Activated T-cell treated with anti-CD3 and anti-CD28 coated beads, Interleukin-2, amount 50 U/mL, for 4 hours (primary cell): ENCODE results near the gene KLHL26. TPM values are rescaled to one million over a fixed set of nuclear protein-coding genes. Genes with fewer than 3 reads are reported as not detected.

Source experiments
- ATAC-seq, 2 donors: fragments of 200-7000 bp; cut with Tn5 transposase; one replicate each; pipeline ENCODE4 v1.10.0; 2021
- DNase-seq: peaks from one replicate; pipeline ENCODE4 v3.0.0-alpha.2; 2020
- H3K27me3 Mint-ChIP-seq: one replicate; pipeline ENCODE4 v1.8.0; 2021; ENCODE audit warnings: low read depth, mixed read lengths
- H3K36me3 Mint-ChIP-seq: one replicate; pipeline ENCODE4 v1.8.0; 2022; ENCODE audit warnings: mixed read lengths; ENCODE audit not compliant: insufficient read depth
- H3K4me1 Mint-ChIP-seq: one replicate; pipeline ENCODE4 v1.8.0; 2021; ENCODE audit warnings: low read depth, mixed read lengths
- H3K4me3 Mint-ChIP-seq: one replicate; pipeline ENCODE4 v1.8.0; 2021; ENCODE audit warnings: mild to moderate bottlenecking, moderate library complexity, mixed read lengths
- H3K9me3 Mint-ChIP-seq: one replicate; pipeline ENCODE4 v1.8.0; 2021; ENCODE audit warnings: mixed read lengths
- total RNA-seq, 3 donors: library from RNA; stranded (reverse); gene quantifications; one replicate each; pipeline ENCODE4 v1.2.1, GENCODE V29; 2021

The KLHL26 gene
- total RNA-seq, 3 donors from 2014 or later, result 14.7 to 20.3 (median 17.0) TPM

DNA sequence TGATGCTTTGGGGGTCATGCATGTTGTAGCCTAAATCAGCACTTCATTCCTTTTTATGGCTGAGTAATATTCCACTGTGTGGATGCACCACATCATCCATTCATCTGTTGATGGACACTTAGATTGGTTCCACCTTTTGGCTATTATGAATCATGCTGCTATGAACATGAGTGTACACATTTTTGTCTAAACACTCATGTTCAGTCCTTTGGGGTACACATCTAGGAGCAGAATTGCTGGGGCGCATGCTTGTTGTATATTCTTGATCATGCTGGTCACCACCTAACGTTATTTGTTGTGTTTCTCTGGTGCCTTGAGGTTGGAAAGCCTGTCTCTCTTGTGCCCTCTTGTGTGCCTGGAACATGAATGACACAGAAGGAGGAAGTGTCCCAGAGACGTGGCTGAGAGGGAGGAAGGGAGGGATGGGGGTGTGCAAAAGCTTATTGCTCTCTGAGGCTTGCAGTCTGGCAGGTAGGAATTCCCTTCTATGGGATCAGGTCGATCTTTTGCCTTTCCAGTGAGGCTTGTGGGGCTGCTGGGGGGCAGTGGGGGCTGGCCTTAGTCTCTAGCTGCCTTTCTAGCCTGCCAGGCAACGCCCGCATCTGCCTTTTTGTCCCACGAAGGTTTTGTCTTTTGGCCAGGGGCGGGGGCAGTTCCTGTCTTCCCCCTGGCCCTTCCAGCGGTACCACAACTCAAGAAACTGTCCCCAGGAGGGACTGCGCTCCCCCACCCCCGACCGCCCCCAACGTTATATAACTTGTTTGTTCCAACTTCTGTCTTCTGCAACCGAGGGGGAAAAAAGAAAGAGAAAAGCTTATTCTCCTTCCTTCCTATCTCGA lies 7.6 kb downstream of the KLHL26 start:
- Mint-ChIP-seq H3K9me3 (no peaks in the 10 kb centered on the region), H3K4me1 (peaks cover 11% of the 10 kb centered on the region), H3K36me3 (peaks cover 5% of the 10 kb centered on the region), H3K27me3 (no peaks in the 10 kb centered on the region), H3K4me3 (no peak overlapping the region)
- ATAC-seq (no peak), DNase-seq (no peak)

DNA sequence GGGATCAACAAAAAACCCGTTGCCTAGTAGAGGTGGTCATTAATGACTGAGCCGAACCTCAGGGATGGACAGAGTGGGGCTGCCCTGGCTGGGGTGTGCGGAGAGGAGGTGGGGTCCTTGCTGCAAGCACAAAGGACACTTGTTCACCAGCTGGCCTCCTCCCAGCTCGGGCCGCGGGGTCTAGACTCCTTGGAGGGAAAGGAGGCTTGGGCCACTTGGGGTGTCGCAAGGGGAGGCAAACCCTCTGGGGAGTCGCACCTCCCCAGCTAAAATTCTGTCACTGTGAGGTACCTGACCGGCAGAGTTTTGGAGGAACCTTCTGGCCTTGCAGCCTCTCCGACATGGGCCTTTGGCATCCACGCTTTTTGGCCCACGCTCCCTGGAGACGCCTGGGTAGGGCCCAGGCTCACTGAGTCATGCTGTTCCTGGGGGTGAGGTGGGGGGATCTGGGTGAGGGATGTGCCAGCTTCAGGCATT lies 8.2 kb downstream of the KLHL26 start:
- no peak for ATAC-seq
- Mint-ChIP-seq H3K4me3 (no peak overlapping the region), H3K9me3 (no peaks in the 10 kb centered on the region), H3K36me3 (peaks cover 1% of the 10 kb centered on the region), H3K27me3 (no peaks in the 10 kb centered on the region), H3K4me1 (peaks cover 10% of the 10 kb centered on the region)
- no peak for DNase-seq

DNA sequence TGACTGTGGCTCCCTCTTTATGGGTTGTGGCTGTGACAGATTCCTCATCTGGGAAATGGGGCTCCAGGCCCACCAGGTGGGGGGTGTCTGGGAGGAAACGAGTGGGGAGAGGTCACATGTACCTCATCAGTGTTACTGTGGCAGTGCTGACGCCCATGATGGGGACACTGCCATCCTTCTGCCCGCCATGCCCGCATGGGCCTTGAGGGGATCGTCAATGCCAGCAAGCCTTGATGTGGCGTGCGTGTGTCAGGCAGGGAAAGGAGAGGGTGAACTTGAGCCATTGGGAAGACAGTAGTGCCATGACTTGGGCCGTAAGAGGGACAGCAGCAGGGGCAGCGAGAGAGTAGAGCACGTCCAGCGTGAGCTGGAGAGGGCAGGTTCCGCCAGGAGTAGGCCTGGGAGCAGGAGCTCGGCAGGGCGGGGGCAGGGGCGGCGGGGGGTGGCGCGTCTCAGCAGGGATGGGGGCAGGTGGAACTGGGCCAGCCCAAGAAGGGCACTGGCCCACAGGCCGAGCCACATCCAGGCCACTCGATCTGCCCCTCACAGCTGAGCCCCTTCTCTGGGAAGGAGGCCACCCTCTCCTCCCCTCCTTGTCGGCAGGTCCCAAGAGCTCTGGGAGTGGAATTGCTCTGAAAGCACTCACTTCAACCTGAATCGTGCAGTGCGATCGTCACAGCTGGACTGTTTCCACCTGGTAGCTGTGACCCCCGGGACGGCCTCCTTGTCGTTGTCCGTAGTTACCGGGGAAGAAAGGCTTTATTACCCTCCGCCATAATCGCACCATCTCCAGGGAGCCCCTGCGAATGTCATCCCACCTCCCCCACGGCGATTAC lies 9.9 kb downstream of the KLHL26 start:
- peaks cover 1% of the 10 kb centered on the region for H3K36me3 Mint-ChIP-seq
- peaks cover 10% of the 10 kb centered on the region for H3K4me1 Mint-ChIP-seq
- no peak for DNase-seq
- no peaks in the 10 kb centered on the region for H3K27me3 Mint-ChIP-seq
- no peak for ATAC-seq
- no peaks in the 10 kb centered on the region for H3K9me3 Mint-ChIP-seq
- H3K4me3 Mint-ChIP-seq, result no peak overlapping the region

DNA sequence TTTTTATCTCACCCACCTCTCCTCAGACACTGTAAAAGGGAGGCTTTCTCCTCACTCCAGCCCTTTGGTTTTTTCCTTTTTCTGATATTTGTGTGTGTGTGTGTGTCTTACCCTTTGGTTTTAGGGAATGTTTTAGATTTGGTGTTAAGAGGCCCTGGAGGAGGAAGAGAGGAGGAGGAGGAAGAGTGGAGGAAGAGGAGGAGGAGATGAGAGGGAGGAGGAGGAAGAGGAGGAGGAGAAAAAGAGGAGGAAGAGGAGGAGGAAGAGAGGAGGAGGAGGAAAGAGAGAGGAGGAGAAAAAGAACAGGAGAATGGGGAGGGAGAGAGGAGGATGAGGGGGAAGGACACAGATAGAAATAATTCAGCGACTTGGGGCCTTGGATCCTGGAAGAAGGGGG lies 10.5 kb downstream of the KLHL26 start:
- Mint-ChIP-seq H3K4me1 (peaks cover 10% of the 10 kb centered on the region), H3K36me3 (peaks cover 1% of the 10 kb centered on the region), H3K27me3 (no peaks in the 10 kb centered on the region), H3K9me3 (no peaks in the 10 kb centered on the region), H3K4me3 (no peak overlapping the region)
- DNase-seq, result no peak
- ATAC-seq, result no peak

DNA sequence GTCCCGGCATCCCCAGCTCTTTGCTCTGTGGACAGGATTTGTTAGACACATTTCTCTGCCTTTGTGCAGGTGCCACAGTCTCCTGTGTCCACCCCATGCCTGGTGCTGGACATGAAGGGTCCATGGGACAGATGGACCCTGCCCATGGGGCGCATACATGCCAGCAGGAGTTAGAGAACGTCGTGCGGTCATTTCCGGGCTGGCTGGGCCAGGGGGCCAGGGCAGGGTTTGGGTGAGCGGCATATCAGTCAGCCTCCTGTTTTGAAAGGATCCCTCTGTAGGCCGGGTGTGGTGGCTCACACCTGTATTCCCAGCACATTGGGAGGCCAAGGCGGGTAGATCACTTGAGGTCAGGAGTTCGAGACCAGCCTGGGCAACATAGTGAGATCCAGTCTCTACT lies 11.0 kb downstream of the KLHL26 start:
- Mint-ChIP-seq H3K4me3 (no peak overlapping the region), H3K36me3 (peaks cover 1% of the 10 kb centered on the region), H3K4me1 (peaks cover 10% of the 10 kb centered on the region), H3K9me3 (no peaks in the 10 kb centered on the region), H3K27me3 (no peaks in the 10 kb centered on the region)
- ATAC-seq, result no peak
- DNase-seq, result no peak

DNA sequence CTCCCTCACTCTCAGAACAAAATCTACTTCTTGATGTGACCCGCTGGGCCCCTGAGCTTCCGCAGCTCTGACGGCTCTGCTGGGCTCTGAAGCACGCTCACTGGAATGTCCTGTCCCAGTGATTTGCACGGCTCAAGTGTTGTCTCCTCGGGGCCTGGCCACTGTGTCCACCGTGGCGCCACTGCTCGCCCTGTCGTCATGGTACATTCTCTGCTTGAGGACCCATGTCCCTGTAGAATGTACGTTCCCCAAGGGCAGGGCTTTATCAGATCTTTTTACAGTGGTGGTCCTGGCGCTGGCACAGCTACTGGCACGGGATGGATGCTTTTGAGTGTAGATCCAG lies 12.1 kb downstream of the KLHL26 start:
- Mint-ChIP-seq H3K9me3 (no peaks in the 10 kb centered on the region), H3K36me3 (peaks cover 1% of the 10 kb centered on the region), H3K4me1 (peaks cover 10% of the 10 kb centered on the region), H3K27me3 (no peaks in the 10 kb centered on the region), H3K4me3 (no peak overlapping the region)
- DNase-seq (no peak), ATAC-seq (no peak)

DNA sequence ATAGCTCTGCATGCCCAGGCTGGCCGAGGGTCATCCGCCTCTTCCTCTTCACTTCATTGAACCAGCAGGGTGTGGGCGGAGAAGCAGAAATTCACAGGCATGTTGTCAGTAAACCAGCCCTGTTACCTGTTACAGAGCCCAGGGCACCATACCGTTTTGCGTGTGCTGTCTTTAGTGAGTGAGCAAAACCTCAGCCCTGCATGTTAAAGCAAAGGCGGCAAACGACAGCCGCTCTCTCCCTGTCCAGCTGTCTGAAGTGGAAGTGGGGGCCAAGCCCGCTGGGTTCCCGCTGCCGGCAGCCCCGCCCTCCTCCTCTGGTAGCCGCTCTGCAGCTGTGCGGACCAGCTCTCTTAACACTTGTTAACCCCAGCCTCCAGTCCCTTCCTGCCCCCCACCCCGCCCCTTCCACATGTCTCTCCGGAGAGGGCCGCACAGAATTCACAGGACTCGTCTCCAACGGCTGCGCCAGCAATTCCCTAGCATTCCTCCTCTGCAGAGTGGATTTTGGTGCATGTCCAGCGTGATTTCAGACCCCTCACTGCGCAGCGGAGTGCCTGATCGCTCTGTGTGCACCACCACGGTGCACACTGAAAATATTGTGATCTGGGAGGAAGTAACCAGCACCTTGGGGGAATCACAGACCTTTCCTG lies 12.7 kb downstream of the KLHL26 start:
- Mint-ChIP-seq H3K9me3 (no peaks in the 10 kb centered on the region), H3K27me3 (no peaks in the 10 kb centered on the region), H3K4me1 (peaks cover 8% of the 10 kb centered on the region), H3K4me3 (no peak overlapping the region), H3K36me3 (peaks cover 1% of the 10 kb centered on the region)
- peak in 1 of 2 donors; percentile 26 for ATAC-seq
- DNase-seq, result no peak

DNA sequence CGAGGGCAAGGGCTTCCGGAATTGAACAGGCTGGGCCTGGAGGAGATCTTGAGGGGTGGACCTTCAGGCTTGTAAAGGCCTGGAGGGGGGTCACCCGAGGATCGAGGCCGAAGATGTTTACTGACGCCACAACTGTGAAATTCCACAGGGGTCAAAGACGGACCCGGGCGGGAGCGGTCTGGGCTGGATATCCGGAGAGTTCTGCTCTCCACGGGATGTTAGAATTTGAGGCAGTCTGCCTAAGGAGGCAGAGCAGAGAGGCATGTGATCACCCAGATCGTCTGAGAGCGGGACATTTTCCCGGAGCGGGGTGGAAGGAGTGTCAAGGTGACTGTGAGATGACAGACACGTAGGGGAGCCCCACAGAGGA lies 13.2 kb downstream of the KLHL26 start:
- Mint-ChIP-seq H3K4me3 (no peak overlapping the region), H3K4me1 (peaks cover 8% of the 10 kb centered on the region), H3K27me3 (no peaks in the 10 kb centered on the region), H3K36me3 (peaks cover 1% of the 10 kb centered on the region), H3K9me3 (no peaks in the 10 kb centered on the region)
- DNase-seq (no peak), ATAC-seq (no peak)

DNA sequence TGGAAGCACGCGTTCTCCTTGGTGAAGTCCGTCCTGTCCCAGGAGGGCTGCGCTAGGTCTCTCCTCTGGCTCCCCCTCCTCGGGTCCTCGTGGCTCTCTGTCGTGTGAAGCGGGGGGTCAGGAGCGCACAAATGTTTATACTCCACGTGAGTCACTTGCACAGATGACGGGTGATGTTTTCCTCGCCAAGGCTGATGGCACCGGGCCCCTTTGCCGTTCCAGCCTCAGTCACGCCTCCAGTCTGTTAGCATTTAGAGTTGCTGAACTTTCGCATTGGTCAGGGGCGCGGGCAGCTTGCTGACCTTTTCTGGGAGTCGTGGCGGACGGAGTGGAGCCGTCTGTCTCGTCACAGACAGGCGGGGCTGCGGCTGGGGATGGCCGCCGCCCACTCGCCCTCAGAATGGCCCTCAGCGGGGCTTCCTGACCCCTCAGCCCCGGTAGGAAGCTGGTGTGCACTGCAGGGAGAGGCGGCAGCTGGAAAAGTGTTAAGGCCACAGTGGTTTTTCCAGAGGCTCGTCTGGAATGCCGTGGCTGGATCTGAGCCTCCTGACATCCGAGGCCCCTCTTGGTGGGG lies 13.7 kb downstream of the KLHL26 start:
- Mint-ChIP-seq H3K27me3 (no peaks in the 10 kb centered on the region), H3K4me3 (no peak overlapping the region), H3K9me3 (no peaks in the 10 kb centered on the region), H3K4me1 (peaks cover 8% of the 10 kb centered on the region), H3K36me3 (peaks cover 1% of the 10 kb centered on the region)
- no peak for ATAC-seq
- DNase-seq, result no peak

DNA sequence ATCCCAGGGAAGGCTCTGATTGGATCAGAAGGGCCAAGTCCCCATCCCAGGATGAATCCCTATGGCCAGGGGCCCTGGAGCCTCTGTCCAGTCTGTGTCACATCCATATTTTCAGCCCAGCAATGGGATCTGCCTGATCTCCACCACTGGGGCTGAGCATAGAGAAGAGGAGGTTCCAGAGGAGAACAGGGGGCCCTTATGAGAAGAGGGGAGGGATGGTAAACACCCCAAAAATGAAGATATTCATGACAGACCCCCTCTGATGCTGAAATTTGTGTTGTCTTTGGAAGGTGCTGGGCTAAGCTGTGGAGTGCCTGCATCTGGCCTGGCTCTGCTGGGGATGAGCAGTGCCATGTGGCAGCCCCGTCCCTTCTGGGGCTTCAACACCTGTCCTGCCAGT lies 14.5 kb downstream of the KLHL26 start:
- Mint-ChIP-seq H3K4me1 (peaks cover 8% of the 10 kb centered on the region), H3K9me3 (no peaks in the 10 kb centered on the region), H3K27me3 (no peaks in the 10 kb centered on the region), H3K4me3 (no peak overlapping the region), H3K36me3 (peaks cover 1% of the 10 kb centered on the region)
- ATAC-seq (no peak), DNase-seq (no peak)

DNA sequence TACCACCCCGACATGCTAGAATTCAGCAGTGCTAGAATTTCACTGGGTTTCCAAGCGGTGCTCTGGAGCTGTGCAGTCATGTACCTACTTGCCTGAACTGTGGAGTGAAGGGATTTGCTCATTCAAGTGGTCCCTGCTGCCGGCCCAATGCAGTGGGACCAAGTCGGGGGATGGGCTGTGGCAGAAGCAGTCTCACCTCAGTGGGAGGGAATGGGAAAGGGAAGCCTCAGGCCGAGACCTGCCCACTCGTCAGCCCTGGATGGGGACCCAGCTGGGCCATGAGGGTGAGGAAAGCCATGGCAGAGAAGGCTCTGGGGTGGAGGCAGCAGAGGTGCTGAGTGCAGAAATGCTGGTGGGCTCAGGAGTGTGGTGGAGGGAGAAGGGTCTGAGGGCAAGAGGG lies 14.9 kb downstream of the KLHL26 start:
- no peak overlapping the region for H3K4me3 Mint-ChIP-seq
- DNase-seq (no peak), ATAC-seq (no peak)
- no peaks in the 10 kb centered on the region for H3K9me3 Mint-ChIP-seq
- H3K36me3 Mint-ChIP-seq, result peaks cover 1% of the 10 kb centered on the region
- no peaks in the 10 kb centered on the region for H3K27me3 Mint-ChIP-seq
- peaks cover 8% of the 10 kb centered on the region for H3K4me1 Mint-ChIP-seq

DNA sequence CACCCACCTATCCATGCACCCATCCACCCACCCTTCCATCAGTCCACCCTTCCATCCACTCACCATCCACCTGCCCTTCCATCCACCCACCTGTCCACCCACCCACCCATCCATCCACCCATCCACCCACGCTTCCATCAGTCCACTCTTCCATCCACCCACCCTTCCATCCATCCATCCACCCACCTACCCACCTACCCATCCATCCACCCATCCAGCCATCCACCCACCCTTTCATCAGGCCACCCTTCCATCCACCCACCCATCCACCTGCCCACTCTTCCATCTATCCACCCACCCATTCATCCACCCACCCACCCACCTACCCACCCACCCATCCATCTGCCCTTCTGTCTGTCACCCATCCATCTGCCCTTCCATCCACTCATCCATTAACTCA lies 17.0 kb downstream of the KLHL26 start:
- no peak for ATAC-seq

DNA sequence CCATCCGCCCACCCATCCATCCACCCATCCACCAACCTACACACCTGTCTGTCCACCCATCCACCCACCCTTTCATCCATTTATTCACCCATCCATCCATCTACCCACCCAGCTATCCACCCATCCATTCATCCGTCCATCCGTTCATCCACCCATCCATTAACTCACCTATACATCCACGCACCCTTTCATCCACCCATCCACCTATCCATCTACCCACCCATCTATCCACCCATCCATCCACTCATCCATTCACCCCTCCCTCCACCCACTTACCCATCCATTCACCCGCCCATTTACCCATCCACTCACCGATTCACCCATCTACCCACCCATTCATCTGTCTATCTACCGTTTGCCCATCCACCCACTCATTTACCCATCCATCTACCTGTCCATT lies 17.6 kb downstream of the KLHL26 start:
- peaks cover 13% of the 10 kb centered on the region for H3K4me1 Mint-ChIP-seq
- no peak overlapping the region for H3K4me3 Mint-ChIP-seq
- ATAC-seq (no peak), DNase-seq (no peak)
- no peaks in the 10 kb centered on the region for H3K9me3 Mint-ChIP-seq
- no peaks in the 10 kb centered on the region for H3K36me3 Mint-ChIP-seq
- no peaks in the 10 kb centered on the region for H3K27me3 Mint-ChIP-seq

More for the DNA sequence above, 17.0 kb downstream of the KLHL26 start:
- Mint-ChIP-seq H3K4me1 (peaks cover 12% of the 10 kb centered on the region), H3K36me3 (no peaks in the 10 kb centered on the region), H3K27me3 (no peaks in the 10 kb centered on the region), H3K9me3 (no peaks in the 10 kb centered on the region), H3K4me3 (no peak overlapping the region)
- DNase-seq, result no peak

DNA sequence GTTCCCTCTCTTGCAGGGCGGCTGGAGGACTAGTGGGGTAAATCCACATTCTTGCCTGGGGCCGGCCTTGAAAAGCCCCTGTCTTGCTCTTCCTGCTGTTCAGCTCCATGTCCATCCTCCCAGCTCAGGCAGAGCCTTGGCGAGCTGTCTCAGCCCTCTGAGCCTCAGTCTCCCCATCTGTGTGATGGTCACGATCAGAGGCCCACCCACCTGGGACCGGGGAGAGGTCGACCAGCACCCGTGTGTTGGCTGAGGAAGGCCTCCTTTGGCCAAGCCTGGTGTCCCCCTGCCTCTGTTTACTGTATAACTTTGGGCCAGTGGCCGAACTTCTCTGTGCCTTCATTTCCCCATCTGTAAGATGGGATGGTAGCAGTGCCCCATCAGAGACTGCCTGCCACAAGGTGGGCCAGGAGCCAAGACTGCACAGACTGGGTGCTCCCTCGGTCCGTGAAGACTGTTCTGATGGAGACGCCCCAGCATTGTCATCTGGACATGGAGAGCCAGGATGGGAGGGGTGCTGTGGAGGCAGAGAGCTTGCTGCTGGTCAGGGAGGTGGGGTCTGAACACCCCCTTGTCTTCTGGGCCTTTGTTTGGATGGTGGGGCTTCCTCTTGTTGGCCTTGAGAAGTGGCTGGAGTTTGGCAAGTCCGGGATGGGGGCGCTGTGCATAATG lies 18.5 kb downstream of the KLHL26 start:
- Mint-ChIP-seq H3K4me3 (no peak overlapping the region), H3K4me1 (peaks cover 13% of the 10 kb centered on the region), H3K9me3 (no peaks in the 10 kb centered on the region), H3K36me3 (no peaks in the 10 kb centered on the region), H3K27me3 (no peaks in the 10 kb centered on the region)
- ATAC-seq (no peak), DNase-seq (no peak)
